ENCODE measurements around the gene RANBP3.
"Not testable (repeated sequence)": the region's sequence is repeated elsewhere in the genome, so short reads cannot be mapped to it uniquely, and the experiment has no call there.

The RANBP3 gene

DNA sequence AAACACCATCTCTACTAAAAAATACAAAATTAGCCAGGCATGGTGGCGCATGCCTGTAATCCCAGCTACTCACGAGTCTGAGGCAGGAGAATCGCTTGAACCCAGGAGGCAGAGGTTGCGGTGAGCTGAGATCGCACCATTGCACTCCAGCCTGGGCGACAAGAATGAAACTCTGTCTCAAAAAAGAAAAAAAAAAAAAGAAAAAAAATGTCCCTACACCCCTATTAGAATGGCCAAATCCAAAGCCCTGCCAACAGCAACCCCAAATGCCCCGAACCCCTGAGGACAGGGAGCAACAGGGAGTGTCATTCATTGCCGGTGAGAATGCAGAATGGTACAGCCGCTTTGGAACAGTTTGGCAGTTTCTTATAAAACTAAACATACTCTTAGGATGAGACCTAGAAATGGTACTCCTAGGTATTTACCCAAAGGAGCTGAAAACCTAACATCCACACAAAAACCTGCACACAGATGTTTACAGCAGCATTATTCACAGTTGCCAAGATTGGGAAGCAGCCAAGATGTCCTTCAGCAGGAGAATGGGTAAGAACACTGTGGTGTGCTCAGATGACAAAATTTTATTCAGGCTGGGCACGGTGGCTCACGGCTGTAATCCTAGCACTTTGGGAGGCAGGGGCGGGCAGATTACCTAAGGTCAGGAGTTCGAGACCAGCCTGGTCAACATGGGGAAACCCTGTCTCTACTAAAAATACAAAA is 94.6 kb downstream of the RANBP3 start:
- DNase-seq (ENCODE audit: low read depth in 2 of 2), result not testable (repeated sequence)

DNA sequence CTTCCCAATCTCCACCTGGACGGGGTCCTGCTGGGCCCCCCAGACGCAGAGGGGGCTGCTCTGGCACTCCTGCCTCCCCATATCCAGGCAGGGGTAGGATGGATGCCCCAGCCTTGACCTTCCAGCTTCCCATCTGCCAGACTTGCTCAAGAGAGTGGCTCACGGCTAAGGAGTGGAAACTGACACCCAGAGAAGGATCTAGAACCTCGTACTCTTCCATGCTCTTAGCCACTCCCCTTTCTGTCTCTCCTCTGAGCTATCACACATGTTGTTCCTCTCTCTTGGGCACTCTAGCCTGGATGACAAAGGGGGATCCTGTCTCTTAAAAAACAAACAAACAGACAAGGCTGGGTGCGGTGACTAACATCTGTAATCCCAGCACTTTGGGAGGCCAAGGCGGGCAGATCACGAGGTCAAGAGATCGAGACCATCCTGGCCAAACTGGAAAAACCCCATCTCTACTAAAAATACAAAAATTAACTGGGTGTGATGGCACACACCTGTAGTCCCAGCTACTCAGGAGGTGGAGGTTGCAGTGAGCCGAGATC is 95.4 kb downstream of the RANBP3 start:
- no peak for DNase-seq (ENCODE audit: low read depth in 2 of 2)

GRCh38 chr19:5881543-5882299 is 96.2 kb downstream of the RANBP3 start:
- DNase-seq (ENCODE audit: low read depth in 2 of 2), result no peak

GRCh38 chr19:5880604-5881078 is 97.3 kb downstream of the RANBP3 start:
- no peak for DNase-seq (ENCODE audit: low read depth in 2 of 2)

GRCh38 chr19:5880196-5880595 is 97.7 kb downstream of the RANBP3 start:
- DNase-seq (ENCODE audit: low read depth in 2 of 2), result no peak

GRCh38 chr19:5877882-5878281 is 100.1 kb downstream of the RANBP3 start:
- no peak for DNase-seq (ENCODE audit: low read depth in 2 of 2)

- DNase-seq (ENCODE audit: low read depth in 2 of 2), result no peak
These were observed 100.5 kb downstream of the RANBP3 start for GRCh38 chr19:5877427-5877826.

GRCh38 chr19:5874496-5874895 is 103.4 kb downstream of the RANBP3 start:
- DNase-seq (ENCODE audit: low read depth in 2 of 2), result not testable (repeated sequence)

GRCh38 chr19:5873617-5874199 is 104.2 kb downstream of the RANBP3 start:
- DNase-seq (ENCODE audit: low read depth in 2 of 2), result no peak

- DNase-seq (ENCODE audit: low read depth in 2 of 2), result no peak
These were observed 107.0 kb downstream of the RANBP3 start for GRCh38 chr19:5870986-5871394.

- DNase-seq (ENCODE audit: low read depth in 2 of 2), result no peak
These were observed 110.5 kb downstream of the RANBP3 start for GRCh38 chr19:5867201-5868136.
